ENCODE results near the gene PPP2R2C. TPM values are rescaled to one million over a fixed set of nuclear protein-coding genes. Genes with fewer than 3 reads are reported as not detected.

PPP2R2C gene
- total RNA-seq, 3 donors from 2014 or later, result 0.31 to 2.9 (median 0.41) TPM

DNA sequence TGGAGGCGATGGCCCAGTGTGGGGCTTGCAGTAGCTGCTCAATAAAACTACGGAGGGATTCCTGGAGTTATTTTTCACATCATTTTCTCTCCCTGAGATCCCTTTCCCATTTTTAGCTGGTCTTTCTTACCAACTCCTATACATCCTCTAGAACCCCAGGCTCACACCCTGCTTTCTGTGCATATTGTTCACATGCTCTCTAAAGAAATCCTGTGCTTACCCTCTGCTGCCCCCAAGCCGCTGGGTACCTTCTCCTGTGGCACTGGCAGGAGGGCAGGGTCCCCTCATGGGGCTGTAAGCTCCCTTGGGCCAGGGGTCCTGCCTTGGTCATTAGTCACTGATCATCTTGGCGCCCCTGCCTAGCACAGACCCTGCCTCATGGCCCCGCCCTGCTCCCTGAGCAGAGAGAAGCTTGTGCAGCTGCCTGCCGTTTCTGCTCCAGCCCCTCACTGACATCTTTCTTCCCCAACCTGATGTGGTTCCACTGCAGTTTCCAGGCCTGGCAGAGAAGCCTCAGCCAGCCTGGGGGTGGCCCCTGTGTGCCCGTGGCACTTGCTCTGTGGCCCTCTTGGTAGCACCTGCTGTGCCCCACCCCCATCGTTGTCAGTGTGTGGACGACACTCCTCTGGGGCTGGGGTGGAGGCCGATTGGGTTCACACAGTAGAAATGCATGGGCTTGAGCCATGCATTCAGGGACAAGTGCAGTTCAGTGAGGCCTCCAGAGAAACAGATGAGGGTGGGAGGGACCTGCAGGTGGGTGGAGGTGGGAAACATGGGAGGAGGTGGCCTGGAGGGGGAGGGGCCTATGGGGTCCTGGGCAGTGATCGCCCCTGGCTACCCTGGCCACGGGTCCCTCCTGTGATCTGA lies 133.2 kb downstream of the PPP2R2C start:
- ATAC-seq (no peak), DNase-seq (no peak)
- Histone ChIP-seq H3K4me1 (ENCODE audit: low read depth) (no peaks in the 10 kb centered on the region), H3K4me3 (no peak overlapping the region), H3K36me3 (ENCODE audit: low read depth) (no peaks in the 10 kb centered on the region), H3K9me3 (no peaks in the 10 kb centered on the region)
- TF ChIP-seq, protein P1, sequence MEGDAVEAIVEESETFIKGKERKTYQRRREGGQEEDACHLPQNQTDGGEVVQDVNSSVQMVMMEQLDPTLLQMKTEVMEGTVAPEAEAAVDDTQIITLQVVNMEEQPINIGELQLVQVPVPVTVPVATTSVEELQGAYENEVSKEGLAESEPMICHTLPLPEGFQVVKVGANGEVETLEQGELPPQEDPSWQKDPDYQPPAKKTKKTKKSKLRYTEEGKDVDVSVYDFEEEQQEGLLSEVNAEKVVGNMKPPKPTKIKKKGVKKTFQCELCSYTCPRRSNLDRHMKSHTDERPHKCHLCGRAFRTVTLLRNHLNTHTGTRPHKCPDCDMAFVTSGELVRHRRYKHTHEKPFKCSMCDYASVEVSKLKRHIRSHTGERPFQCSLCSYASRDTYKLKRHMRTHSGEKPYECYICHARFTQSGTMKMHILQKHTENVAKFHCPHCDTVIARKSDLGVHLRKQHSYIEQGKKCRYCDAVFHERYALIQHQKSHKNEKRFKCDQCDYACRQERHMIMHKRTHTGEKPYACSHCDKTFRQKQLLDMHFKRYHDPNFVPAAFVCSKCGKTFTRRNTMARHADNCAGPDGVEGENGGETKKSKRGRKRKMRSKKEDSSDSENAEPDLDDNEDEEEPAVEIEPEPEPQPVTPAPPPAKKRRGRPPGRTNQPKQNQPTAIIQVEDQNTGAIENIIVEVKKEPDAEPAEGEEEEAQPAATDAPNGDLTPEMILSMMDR (IDR thresholded peaks at IDR 0.05), result no peak
- intact Hi-C loops (cut with DNase I, micrococcal nuclease), result no loop called here

DNA sequence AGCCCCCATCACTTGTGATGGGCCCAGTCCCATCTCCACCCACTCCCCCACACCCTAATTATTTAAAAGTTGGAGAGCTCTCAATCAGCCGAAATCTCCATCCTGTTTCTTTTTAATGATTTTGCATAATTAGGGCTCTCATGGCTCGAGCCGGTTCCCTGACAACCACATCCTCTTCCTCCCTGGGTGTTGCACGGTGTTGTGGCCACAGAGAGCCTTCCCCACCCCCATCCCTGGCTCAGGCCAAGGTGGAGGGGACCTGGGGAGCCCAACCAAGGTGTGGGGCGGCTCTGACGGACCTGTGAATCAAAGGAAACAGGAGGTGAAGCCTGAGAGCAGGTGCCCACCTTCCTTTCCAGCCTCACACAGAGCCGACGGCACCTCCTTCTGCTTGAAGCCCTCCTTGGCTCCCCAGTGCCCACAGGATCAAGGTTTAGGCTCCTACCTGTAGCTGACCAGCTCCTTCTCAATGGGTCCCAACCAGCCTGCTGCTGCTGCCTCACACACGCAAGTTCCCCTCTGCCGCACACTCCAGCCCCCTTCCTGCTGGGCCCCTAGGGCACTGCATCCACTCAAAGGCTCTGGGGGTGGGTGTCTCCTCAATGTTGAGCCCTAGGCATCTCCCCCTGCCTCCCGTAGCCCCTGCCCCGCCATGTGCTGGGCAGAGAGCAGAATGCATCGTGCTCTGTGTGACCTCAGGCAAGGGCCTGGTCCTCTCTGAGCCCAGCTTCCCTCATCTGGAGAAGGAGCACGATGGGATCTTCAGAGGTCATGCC lies 134.1 kb downstream of the PPP2R2C start:
- intact Hi-C loops (cut with DNase I, micrococcal nuclease), result no loop called here
- ATAC-seq (peak; percentile 46), DNase-seq (no peak)
- TF ChIP-seq, protein P1 (IDR thresholded peaks at IDR 0.05), result no peak
- no peak overlapping the region for H3K4me3 ChIP-seq
- no peaks in the 10 kb centered on the region for H3K4me1 ChIP-seq (ENCODE audit: low read depth)
- H3K9me3 ChIP-seq, result no peaks in the 10 kb centered on the region
- no peaks in the 10 kb centered on the region for H3K36me3 ChIP-seq (ENCODE audit: low read depth)

DNA sequence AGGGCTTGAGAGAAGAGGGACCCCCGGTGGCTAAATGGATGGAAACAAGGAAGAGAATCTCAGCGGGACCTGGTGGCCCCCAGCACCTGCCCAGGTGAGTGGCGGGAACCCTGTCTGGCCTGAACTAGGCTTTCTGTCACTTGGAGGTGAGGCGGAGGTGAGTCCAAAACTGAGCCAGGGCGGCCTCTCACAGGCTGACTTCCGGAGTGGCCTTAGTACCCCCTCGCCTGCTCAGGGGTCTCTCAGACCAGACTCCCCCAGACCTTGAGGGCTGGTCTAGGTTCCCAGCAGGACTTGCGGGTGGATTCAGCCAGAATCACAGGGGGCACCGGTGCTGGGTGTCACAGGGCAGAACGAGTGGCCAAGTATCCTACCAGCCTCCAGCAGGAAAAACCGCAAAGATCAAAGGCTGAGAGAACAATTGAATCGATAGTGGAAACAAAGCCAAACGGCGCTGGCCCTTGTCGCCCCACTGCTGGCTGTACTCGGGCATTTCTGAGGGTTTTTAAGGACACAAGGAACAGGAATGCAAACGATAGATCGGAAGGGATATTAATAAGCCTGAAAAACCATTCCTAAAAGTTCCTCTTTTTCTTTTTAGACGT lies 135.0 kb downstream of the PPP2R2C start:
- no peaks in the 10 kb centered on the region for H3K36me3 ChIP-seq (ENCODE audit: low read depth)
- DNase-seq (no peak), ATAC-seq (no peak)
- no peak overlapping the region for H3K4me3 ChIP-seq
- H3K9me3 ChIP-seq, result no peaks in the 10 kb centered on the region
- H3K4me1 ChIP-seq (ENCODE audit: low read depth), result no peaks in the 10 kb centered on the region
- TF ChIP-seq, protein P1 (IDR thresholded peaks at IDR 0.05), result no peak
- intact Hi-C loops (cut with DNase I, micrococcal nuclease), result no loop called here

DNA sequence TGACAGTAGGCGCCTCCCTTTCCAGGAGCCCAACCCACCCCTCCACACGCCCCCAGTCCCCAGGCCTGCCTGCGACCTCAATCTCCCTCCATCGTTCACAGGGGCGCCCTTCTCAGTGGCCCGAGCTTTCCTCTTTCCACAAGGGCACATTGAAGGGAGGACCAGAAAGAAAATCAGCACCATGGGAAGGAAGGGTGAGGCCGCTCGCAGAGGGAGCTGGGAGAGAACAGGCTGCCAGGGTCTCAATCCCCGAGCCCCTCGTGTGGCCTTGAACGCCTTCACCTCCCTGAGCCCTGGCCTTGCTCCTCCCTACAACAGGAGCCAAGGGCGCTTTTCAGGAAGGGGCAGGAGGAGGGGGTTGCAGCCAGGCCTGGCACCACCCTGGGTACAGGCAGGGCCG lies 136.2 kb downstream of the PPP2R2C start:
- H3K36me3 ChIP-seq (ENCODE audit: low read depth), result no peaks in the 10 kb centered on the region
- TF ChIP-seq, protein P1 (IDR thresholded peaks at IDR 0.05), result no peak
- H3K9me3 ChIP-seq, result no peaks in the 10 kb centered on the region
- no peak overlapping the region for H3K4me3 ChIP-seq
- H3K4me1 ChIP-seq (ENCODE audit: low read depth), result no peaks in the 10 kb centered on the region
- no peak for ATAC-seq
- DNase-seq, result no peak
- intact Hi-C loops (cut with DNase I, micrococcal nuclease), result no loop called here

DNA sequence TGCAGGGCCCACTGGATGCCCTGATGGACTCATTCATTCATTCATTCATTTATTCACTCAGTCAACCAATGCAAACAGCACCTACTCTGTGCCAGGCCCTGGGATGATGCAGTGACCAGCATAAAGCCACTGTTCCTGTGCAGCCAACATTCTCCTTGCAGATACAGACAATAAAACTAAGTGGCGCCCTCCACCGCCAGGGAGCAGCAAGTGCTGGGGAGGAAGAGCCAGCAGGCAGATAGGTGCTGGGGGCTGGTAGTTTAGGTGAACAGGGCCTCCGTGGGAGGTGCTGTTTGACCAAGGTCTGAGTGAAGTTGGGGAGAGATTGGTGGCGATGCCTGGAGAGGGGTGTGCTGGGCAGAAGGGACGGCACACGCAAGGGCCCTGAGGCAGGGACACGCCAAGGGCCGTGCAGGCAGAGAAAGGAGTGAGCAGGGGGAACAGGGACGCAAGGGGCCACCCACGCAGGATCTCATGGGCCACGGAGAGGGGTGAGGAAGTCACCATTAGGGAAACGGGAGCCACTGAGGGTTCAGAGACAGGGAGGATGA lies 137.3 kb downstream of the PPP2R2C start:
- no peak overlapping the region for H3K4me3 ChIP-seq
- intact Hi-C loops (cut with DNase I, micrococcal nuclease), result no loop called here
- DNase-seq (no peak), ATAC-seq (no peak)
- H3K36me3 ChIP-seq (ENCODE audit: low read depth), result no peaks in the 10 kb centered on the region
- no peaks in the 10 kb centered on the region for H3K4me1 ChIP-seq (ENCODE audit: low read depth)
- TF ChIP-seq, protein P1 (IDR thresholded peaks at IDR 0.05), result no peak
- no peaks in the 10 kb centered on the region for H3K9me3 ChIP-seq
